H9 (cell line): Measurements from ENCODE around the gene CBX5. TPM values are rescaled to one million over a fixed set of nuclear protein-coding genes. Genes with fewer than 3 reads are reported as not detected.

Experiments
- DNase-seq: peaks from one replicate; pipeline ENCODE4 v3.0.0-alpha.2; 2017
- H2AFZ ChIP-seq: one replicate; pipeline ENCODE4 v1.6.1; 2013; ENCODE audit warnings: mild to moderate bottlenecking, low read length, control low read depth, moderate library complexity
- H2AK5ac ChIP-seq: 2 replicates; pipeline ENCODE4 v1.6.1; 2013; ENCODE audit warnings: low read length, control low read depth, mixed read lengths; ENCODE audit not compliant: insufficient read length
- H2BK120ac ChIP-seq: one replicate; pipeline ENCODE4 v1.6.1; 2013; ENCODE audit warnings: low read depth, mild to moderate bottlenecking, low read length, control low read depth, inconsistent platforms; ENCODE audit not compliant: poor library complexity, severe bottlenecking
- H2BK12ac ChIP-seq: 2 replicates; pipeline ENCODE4 v1.6.1; 2013; ENCODE audit warnings: low read length, control low read depth, mixed read lengths, low read depth; ENCODE audit not compliant: insufficient read length
- H2BK15ac ChIP-seq: 2 replicates; pipeline ENCODE4 v1.6.1; 2013; ENCODE audit warnings: low read depth, low read length, control low read depth
- H2BK20ac ChIP-seq: one replicate; pipeline ENCODE4 v1.6.1; 2013; ENCODE audit warnings: low read depth, mild to moderate bottlenecking, low read length, control low read depth, inconsistent platforms; ENCODE audit not compliant: poor library complexity, severe bottlenecking
- H2BK5ac ChIP-seq: 2 replicates; pipeline ENCODE4 v1.6.1; 2013; ENCODE audit warnings: low read length, control low read depth, mixed read lengths; ENCODE audit not compliant: insufficient read length
- H3K14ac ChIP-seq: 2 replicates; pipeline ENCODE4 v1.6.1; 2013; ENCODE audit warnings: low read length, control low read depth; ENCODE audit not compliant: insufficient read depth
- H3K18ac ChIP-seq: 2 replicates; pipeline ENCODE4 v1.6.1; 2013; ENCODE audit warnings: low read depth, mild to moderate bottlenecking, mixed read lengths, low read length, control low read depth; ENCODE audit not compliant: insufficient read length
- H3K23ac ChIP-seq: 2 replicates; pipeline ENCODE4 v1.6.1; 2013; ENCODE audit warnings: low read length, control low read depth, mixed read lengths, low read depth; ENCODE audit not compliant: insufficient read length
- H3K23me2 ChIP-seq: 2 replicates; pipeline ENCODE4 v1.6.1; 2013; ENCODE audit warnings: low read depth, mild to moderate bottlenecking, mixed read lengths, low read length, control low read depth; ENCODE audit not compliant: insufficient read length, poor library complexity, severe bottlenecking
- H3K27ac ChIP-seq: 2 replicates; pipeline ENCODE4 v1.5.1; 2013; ENCODE audit warnings: low read length, control low read depth, mixed read lengths, low read depth; ENCODE audit not compliant: insufficient read length
- H3K27me3 ChIP-seq: 2 replicates; pipeline ENCODE4 v1.6.1; 2013; ENCODE audit warnings: low read length, control low read depth, inconsistent platforms; ENCODE audit not compliant: insufficient read depth
- H3K4ac ChIP-seq: 2 replicates; pipeline ENCODE4 v1.6.1; 2013; ENCODE audit warnings: low read depth, mild to moderate bottlenecking, control low read depth, inconsistent platforms, low read length, moderate library complexity
- H3K4me1 ChIP-seq: 2 replicates; pipeline ENCODE4 v1.6.1; 2013; ENCODE audit warnings: low read length, control low read depth, inconsistent platforms; ENCODE audit not compliant: insufficient read depth
- H3K4me2 ChIP-seq: 2 replicates; pipeline ENCODE4 v1.6.1; 2013; ENCODE audit warnings: low read length, control low read depth, mixed read lengths; ENCODE audit not compliant: insufficient read length, insufficient read depth
- H3K56ac ChIP-seq: 2 replicates; pipeline ENCODE4 v1.6.1; 2013; ENCODE audit warnings: low read depth, mild to moderate bottlenecking, mixed read lengths, low read length, control low read depth; ENCODE audit not compliant: insufficient read length
- H3K79me1 ChIP-seq: 2 replicates; pipeline ENCODE4 v1.6.1; 2013; ENCODE audit warnings: low read depth, mild to moderate bottlenecking, moderate library complexity, low read length, control low read depth, inconsistent platforms; ENCODE audit not compliant: insufficient read depth, poor library complexity, severe bottlenecking
- H3K79me2 ChIP-seq: 2 replicates; pipeline ENCODE4 v1.6.1; 2013; ENCODE audit warnings: low read length, control low read depth, inconsistent platforms; ENCODE audit not compliant: insufficient read depth
- H3K9ac ChIP-seq: 2 replicates; pipeline ENCODE4 v1.6.1; 2013; ENCODE audit warnings: low read length, control low read depth, mixed read lengths; ENCODE audit not compliant: insufficient read length; ENCODE audit errors: extremely low read depth
- H3K9me3 ChIP-seq: one replicate; pipeline ENCODE4 v1.6.1; 2013; ENCODE audit warnings: low read depth, low read length, inconsistent platforms; ENCODE audit not compliant: control insufficient read depth
- H3T11ph ChIP-seq: one replicate; pipeline ENCODE4 v1.6.1; 2013; ENCODE audit warnings: mild to moderate bottlenecking, low read length, control low read depth, inconsistent platforms
- H4K20me1 ChIP-seq: one replicate; pipeline ENCODE4 v1.6.1; 2013; ENCODE audit not compliant: control insufficient read depth, insufficient read length, insufficient read depth
- H4K5ac ChIP-seq: 2 replicates; pipeline ENCODE4 v1.6.1; 2013; ENCODE audit warnings: low read depth, mild to moderate bottlenecking, mixed read lengths, low read length, control low read depth; ENCODE audit not compliant: insufficient read length
- H4K8ac ChIP-seq: replicated peaks from 2 replicates; pipeline ENCODE4 v1.6.1; 2013; ENCODE audit warnings: low read length, control low read depth, mixed read lengths, low read depth; ENCODE audit not compliant: insufficient read length
- H4K91ac ChIP-seq: 2 replicates; pipeline ENCODE4 v1.6.1; 2013; ENCODE audit warnings: low read depth, mild to moderate bottlenecking, moderate library complexity, mixed read lengths, low read length, control low read depth; ENCODE audit not compliant: insufficient read length
- H3K27ac Mint-ChIP-seq, 3 experiments: 2 replicates in 2 of 3; 3 replicates in 1 of 3; pipeline ENCODE4 v1.8.0; 2020 to 2021; ENCODE audit warnings: mixed read lengths in 3 of 3, mild to moderate bottlenecking in 1 of 3, moderate library complexity in 1 of 3
- H3K27me3 Mint-ChIP-seq: 2 replicates; pipeline ENCODE4 v1.8.0; 2021; ENCODE audit warnings: low read depth, mild to moderate bottlenecking, moderate library complexity, mixed read lengths
- H3K36me3 Mint-ChIP-seq, 3 experiments: 2 replicates in 2 of 3; 3 replicates in 1 of 3; pipeline ENCODE4 v1.8.0; 2020 to 2021; ENCODE audit warnings: low read depth in 3 of 3, mixed read lengths in 3 of 3; ENCODE audit not compliant: insufficient read depth in 1 of 3
- H3K4me1 Mint-ChIP-seq, 2 experiments: 2 replicates each; pipeline ENCODE4 v1.8.0; 2020; ENCODE audit warnings: mixed read lengths in 2 of 2
- H3K4me3 Mint-ChIP-seq, 2 experiments: 2 replicates in 1 of 2; 3 replicates in 1 of 2; pipeline ENCODE4 v1.8.0; 2020 to 2021; ENCODE audit warnings: mild to moderate bottlenecking in 2 of 2, mixed read lengths in 2 of 2, moderate library complexity in 1 of 2
- H3K9me3 Mint-ChIP-seq, 2 experiments: 2 replicates in 1 of 2; 3 replicates in 1 of 2; pipeline ENCODE4 v1.8.0; 2020; ENCODE audit warnings: mild to moderate bottlenecking in 2 of 2, mixed read lengths in 2 of 2, moderate library complexity in 1 of 2
- WGBS: extraction: QIAGEN DNeasy Blood & Tissue Kit; methylation state at CpG from one replicate; pipeline ENCODE4 v1.1.7; 2013; ENCODE audit warnings: missing lambda C conversion rate, low lambda C conversion rate, mixed read lengths; ENCODE audit not compliant: insufficient read length; ENCODE audit errors: extremely low coverage; 5-methylcytosine and 5-hydroxymethylcytosine counted together
- total RNA-seq: library from RNA; stranded (reverse); gene quantifications from 2 replicates; pipeline ENCODE4 v1.2.1, GENCODE V29; 2021
- TF ChIP-seq, protein P1 (sequence below): fragments of 200-600 bp; sonication (generic); conservative IDR thresholded peaks from 3 replicates; pipeline ENCODE4 v1.8.0; 2021; ENCODE audit warnings: antibody characterized with exemption, mild to moderate bottlenecking

Gene CBX5
- total RNA-seq, 1 experiment from 2014 or later: 206 TPM

DNA sequence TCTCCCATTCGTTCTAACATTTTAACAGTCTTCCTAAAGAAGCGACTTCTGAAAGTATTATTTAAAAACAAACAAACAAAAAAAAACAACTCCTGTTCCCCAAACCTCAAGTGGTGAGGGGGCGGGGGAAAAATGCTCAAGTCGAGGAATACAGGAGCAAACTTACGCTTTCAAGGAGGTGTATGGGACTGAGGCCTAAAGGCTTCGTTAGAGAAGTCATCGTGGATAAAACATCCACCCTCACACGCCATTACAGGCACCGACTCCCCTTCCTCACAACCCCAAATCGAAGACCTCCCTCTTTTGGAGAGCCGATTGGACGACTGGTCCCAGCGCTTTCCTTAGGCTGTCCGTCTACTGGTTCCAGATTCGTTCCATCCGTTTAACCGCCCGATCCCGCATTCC is 693 bp downstream of the CBX5 start:
- Histone ChIP-seq H4K5ac (peak overlapping the region; percentile 25), H3K23ac (no peak overlapping the region), H3K79me1 (no peaks in the 10 kb centered on the region), H3K4me2 (peak overlapping the region; percentile 74), H3K79me2 (peaks cover 19% of the 10 kb centered on the region; the same call in 1 of the 2 replicates), H4K8ac (no peak overlapping the region), H2BK20ac (no peak overlapping the region), H2BK15ac (no peak overlapping the region), H3K14ac (peak overlapping the region; percentile 89; the same call in 1 of the 2 replicates), H3T11ph (no peak overlapping the region), H3K23me2 (peaks cover 7% of the 10 kb centered on the region), H3K4me1 (no peaks in the 10 kb centered on the region), H4K20me1 (no peaks in the 10 kb centered on the region), H3K18ac (peak overlapping the region; percentile 49), H2BK5ac (peak overlapping the region; percentile 58), H2AFZ (no peak overlapping the region), H3K4ac (no peak overlapping the region), H4K91ac (no peak overlapping the region), H3K9me3 (no peaks in the 10 kb centered on the region), H2AK5ac (no peak overlapping the region), H3K27me3 (no peaks in the 10 kb centered on the region), H3K9ac (peak overlapping the region; percentile 98), H2BK12ac (no peak overlapping the region), H2BK120ac (no peak overlapping the region), H3K56ac (peak overlapping the region; percentile 96), H3K27ac (peak overlapping the region; percentile 92)
- Mint-ChIP-seq H3K9me3 (no peaks in the 10 kb centered on the region), H3K27ac (no peak overlapping the region), H3K36me3 (peaks cover 6 to 15% (median 8%) of the 10 kb centered on the region in 3 experiments), H3K4me3 (no peak overlapping the region), H3K4me1 (peaks cover 38 to 53% of the 10 kb centered on the region in 2 experiments), H3K27me3 (peaks cover 3% of the 10 kb centered on the region; the same call in 1 of the 2 replicates)
- no peak for DNase-seq
- TF ChIP-seq, protein P1, sequence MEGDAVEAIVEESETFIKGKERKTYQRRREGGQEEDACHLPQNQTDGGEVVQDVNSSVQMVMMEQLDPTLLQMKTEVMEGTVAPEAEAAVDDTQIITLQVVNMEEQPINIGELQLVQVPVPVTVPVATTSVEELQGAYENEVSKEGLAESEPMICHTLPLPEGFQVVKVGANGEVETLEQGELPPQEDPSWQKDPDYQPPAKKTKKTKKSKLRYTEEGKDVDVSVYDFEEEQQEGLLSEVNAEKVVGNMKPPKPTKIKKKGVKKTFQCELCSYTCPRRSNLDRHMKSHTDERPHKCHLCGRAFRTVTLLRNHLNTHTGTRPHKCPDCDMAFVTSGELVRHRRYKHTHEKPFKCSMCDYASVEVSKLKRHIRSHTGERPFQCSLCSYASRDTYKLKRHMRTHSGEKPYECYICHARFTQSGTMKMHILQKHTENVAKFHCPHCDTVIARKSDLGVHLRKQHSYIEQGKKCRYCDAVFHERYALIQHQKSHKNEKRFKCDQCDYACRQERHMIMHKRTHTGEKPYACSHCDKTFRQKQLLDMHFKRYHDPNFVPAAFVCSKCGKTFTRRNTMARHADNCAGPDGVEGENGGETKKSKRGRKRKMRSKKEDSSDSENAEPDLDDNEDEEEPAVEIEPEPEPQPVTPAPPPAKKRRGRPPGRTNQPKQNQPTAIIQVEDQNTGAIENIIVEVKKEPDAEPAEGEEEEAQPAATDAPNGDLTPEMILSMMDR: no peak
- WGBS: no CpG with 5 or more reads among the region's 19 CpGs
